ENCODE results near the gene G0S2.

The G0S2 gene

GRCh38 chr1:209723756-209724693 is 48.8 kb downstream of the G0S2 start:
- no peak overlapping the region for H3K4me3 ChIP-seq (ENCODE audit: low read length)
- no peaks in the 10 kb centered on the region for H3K9me3 ChIP-seq (ENCODE audit: control insufficient read depth, low read length)
- H3K9ac ChIP-seq (ENCODE audit: low read length): peak overlapping the region; percentile 11
- peaks cover 39% of the 10 kb centered on the region for H3K4me1 ChIP-seq (ENCODE audit: control insufficient read depth, insufficient read depth, low read length)
- no peak for DNase-seq (ENCODE audit: low read depth)
- no peaks in the 10 kb centered on the region for H3K27me3 ChIP-seq (replicated peaks; ENCODE audit: control insufficient read depth, insufficient read depth, low read length)
- H3K36me3 ChIP-seq (ENCODE audit: control insufficient read depth, insufficient read depth, low read length, severe bottlenecking): no peaks in the 10 kb centered on the region

Data from adipocyte (in vitro differentiated cells).